WTC11 (cell line): ENCODE measurements around the gene C2CD5. TPM values are rescaled to one million over a fixed set of nuclear protein-coding genes. Genes with fewer than 3 reads are reported as not detected.

Source experiments
- ATAC-seq: fragments of 200-7000 bp; cut with Tn5 transposase; 2 replicates; pipeline ENCODE4 v1.10.0; 2021; ENCODE audit warnings: mild to moderate bottlenecking, moderate library complexity
- CTCF ChIA-PET: fragments of 300-600 bp; sonication (Branson Sonifier 250); formaldehyde crosslinking; loops from one replicate; lab custom pipeline; 2021; ENCODE audit warnings: antibody characterized with exemption; lab: Charles Lee
- POLR2A ChIA-PET: fragments of 350-600 bp; sonication (Branson Sonifier 250); formaldehyde crosslinking; loops from one replicate; lab custom pipeline; 2021; ENCODE audit warnings: antibody characterized with exemption; lab: Charles Lee
- DNase-seq: peaks from one replicate; pipeline ENCODE4 v3.0.0; 2021; ENCODE audit warnings: low spot score
- H3K27ac Mint-ChIP-seq: 2 replicates; pipeline ENCODE4 v1.8.0; 2021; ENCODE audit warnings: mixed read lengths
- H3K27me3 Mint-ChIP-seq: 2 replicates; pipeline ENCODE4 v1.8.0; 2021; ENCODE audit warnings: low read depth, mild to moderate bottlenecking, moderate library complexity, mixed read lengths
- H3K36me3 Mint-ChIP-seq: 2 replicates; pipeline ENCODE4 v1.8.0; 2021; ENCODE audit warnings: mixed read lengths
- H3K4me1 Mint-ChIP-seq: 2 replicates; pipeline ENCODE4 v1.8.0; 2022; ENCODE audit warnings: mixed read lengths
- H3K4me3 Mint-ChIP-seq: 2 replicates; pipeline ENCODE4 v1.8.0; 2021; ENCODE audit warnings: mild to moderate bottlenecking, moderate library complexity, mixed read lengths
- H3K9me3 Mint-ChIP-seq: 2 replicates; pipeline ENCODE4 v1.8.0; 2021; ENCODE audit warnings: mixed read lengths
- E2F1 ChIP-seq: sonication (generic); formaldehyde crosslinking; IDR thresholded peaks from 2 replicates; pipeline ENCODE4 v1.8.0; 2022; ENCODE audit warnings: mild to moderate bottlenecking, missing genetic modification reagents
- E2F5 ChIP-seq: sonication (generic); formaldehyde crosslinking; IDR thresholded peaks from 2 replicates; pipeline ENCODE4 v1.8.1; 2022; ENCODE audit warnings: mild to moderate bottlenecking, moderate library complexity, missing genetic modification reagents
- EMX1 ChIP-seq: fragments of 250-450 bp; sonication (Bioruptor Pico); IDR thresholded peaks from 2 replicates; pipeline ENCODE4 v1.8.0; 2021; ENCODE audit warnings: mild to moderate bottlenecking
- FOXK1 ChIP-seq: sonication (generic); formaldehyde crosslinking; IDR thresholded peaks from 2 replicates; pipeline ENCODE4 v1.8.0; 2022; ENCODE audit warnings: mild to moderate bottlenecking, moderate library complexity, missing genetic modification reagents
- FOXP4 ChIP-seq: sonication (generic); formaldehyde crosslinking; IDR thresholded peaks from 2 replicates; pipeline ENCODE4 v1.8.0; 2022; ENCODE audit warnings: mild to moderate bottlenecking, missing genetic modification reagents
- IRF2 ChIP-seq: sonication (generic); formaldehyde crosslinking; IDR thresholded peaks from 2 replicates; pipeline ENCODE4 v1.8.0; 2022; ENCODE audit warnings: low read depth, missing genetic modification reagents, borderline replicate concordance
- JAZF1 ChIP-seq: fragments of 250-450 bp; sonication (Bioruptor Pico); IDR thresholded peaks from 2 replicates; pipeline ENCODE4 v1.9.0; 2021; ENCODE audit warnings: moderate library complexity, mild to moderate bottlenecking, inconsistent platforms
- JUN ChIP-seq: sonication (generic); formaldehyde crosslinking; IDR thresholded peaks from 2 replicates; pipeline ENCODE4 v1.8.0; 2023; ENCODE audit warnings: mild to moderate bottlenecking, missing genetic modification reagents
- KAT7 ChIP-seq: sonication (generic); formaldehyde crosslinking; IDR thresholded peaks from 2 replicates; pipeline ENCODE4 v1.8.1; 2023; ENCODE audit warnings: missing genetic modification reagents, mild to moderate bottlenecking, borderline replicate concordance
- MLX ChIP-seq: sonication (generic); formaldehyde crosslinking; IDR thresholded peaks from 2 replicates; pipeline ENCODE4 v1.8.1; 2023; ENCODE audit warnings: mild to moderate bottlenecking, missing genetic modification reagents, moderate library complexity
- MXD4 ChIP-seq: fragments of 250-450 bp; sonication (Bioruptor Pico); IDR thresholded peaks from 2 replicates; pipeline ENCODE4 v1.8.0; 2021; ENCODE audit warnings: mild to moderate bottlenecking, moderate library complexity, borderline replicate concordance
- MYBL2 ChIP-seq: sonication (generic); formaldehyde crosslinking; IDR thresholded peaks from 2 replicates; pipeline ENCODE4 v1.8.1; 2023; ENCODE audit warnings: mild to moderate bottlenecking, moderate library complexity, missing genetic modification reagents
- NFATC4 ChIP-seq: fragments of 250-450 bp; sonication (Bioruptor Pico); IDR thresholded peaks from 2 replicates; pipeline ENCODE4 v1.9.0; 2021; ENCODE audit warnings: mild to moderate bottlenecking
- NR1H2 ChIP-seq: sonication (generic); formaldehyde crosslinking; IDR thresholded peaks from 2 replicates; pipeline ENCODE4 v1.9.0; 2021; ENCODE audit warnings: mild to moderate bottlenecking, moderate library complexity, missing genetic modification reagents
- NR2C2 ChIP-seq: sonication (generic); formaldehyde crosslinking; IDR thresholded peaks from 2 replicates; pipeline ENCODE4 v1.8.0; 2022; ENCODE audit warnings: mild to moderate bottlenecking, missing genetic modification reagents
- SP1 ChIP-seq: sonication (generic); formaldehyde crosslinking; conservative IDR thresholded peaks from 2 replicates; pipeline ENCODE4 v1.8.1; 2022; ENCODE audit warnings: missing genetic modification reagents
- ZBTB43 ChIP-seq: sonication (generic); formaldehyde crosslinking; IDR thresholded peaks from 2 replicates; pipeline ENCODE4 v1.8.1; 2023; ENCODE audit warnings: mild to moderate bottlenecking, missing genetic modification reagents
- ZNF121 ChIP-seq: sonication (generic); formaldehyde crosslinking; IDR thresholded peaks from 2 replicates; pipeline ENCODE4 v1.8.0; 2023; ENCODE audit warnings: missing genetic modification reagents
- ZNF138 ChIP-seq: sonication (generic); formaldehyde crosslinking; conservative IDR thresholded peaks from 2 replicates; pipeline ENCODE4 v1.8.1; 2022; ENCODE audit warnings: mild to moderate bottlenecking, moderate library complexity, missing genetic modification reagents
- ZNF263 ChIP-seq: sonication (generic); formaldehyde crosslinking; IDR thresholded peaks from 2 replicates; pipeline ENCODE4 v1.8.1; 2022; ENCODE audit warnings: low read depth, mild to moderate bottlenecking, moderate library complexity, missing genetic modification reagents
- ZNF532 ChIP-seq: fragments of 250-450 bp; sonication (Bioruptor Pico); IDR thresholded peaks from 2 replicates; pipeline ENCODE4 v1.9.0; 2021; ENCODE audit warnings: mild to moderate bottlenecking, borderline replicate concordance
- total RNA-seq: library from RNA; stranded (reverse); gene quantifications from 3 replicates; pipeline ENCODE4 v1.2.3, GENCODE V29; 2021

C2CD5 gene
- total RNA-seq, 1 experiment from 2014 or later: 48.1 TPM

- no peak for TF ChIP-seq IRF2 (CRISPR knock-in tag)
- TF ChIP-seq NR1H2 (CRISPR knock-in tag): no peak
- no peak for TF ChIP-seq FOXP4
- TF ChIP-seq ZBTB43 (CRISPR knock-in tag): no peak
Measured at GRCh38 chr12:22477894-22478287, 66.5 kb downstream of the C2CD5 start (continued).

GRCh38 chr12:22477166-22477893, 67.0 kb downstream of the C2CD5 start:
- Mint-ChIP-seq H3K27ac (no peak overlapping the region), H3K27me3 (no peaks in the 10 kb centered on the region), H3K4me1 (no peaks in the 10 kb centered on the region), H3K4me3 (no peak overlapping the region), H3K36me3 (peaks cover 11% of the 10 kb centered on the region), H3K9me3 (no peaks in the 10 kb centered on the region)
- CTCF ChIA-PET: interaction anchor here (1.2 kb wide), 1 partner anchor 18 kb away, joined by 3 read pairs; no protein-coding TSS in a partner anchor
- no peak for DNase-seq
- ATAC-seq: no peak
- no peak for TF ChIP-seq FOXK1 (CRISPR knock-in tag)
- TF ChIP-seq MLX (CRISPR knock-in tag): no peak
- TF ChIP-seq ZNF121 (CRISPR knock-in tag): no peak
- TF ChIP-seq ZNF263: no peak
- no peak for TF ChIP-seq MXD4 (CRISPR knock-in tag)
- TF ChIP-seq ZNF532 (CRISPR knock-in tag): no peak
- TF ChIP-seq NFATC4 (CRISPR knock-in tag): no peak
- TF ChIP-seq EMX1: no peak
- no peak for TF ChIP-seq SP1
- no peak for TF ChIP-seq NR2C2 (CRISPR knock-in tag)
- no peak for TF ChIP-seq E2F1 (CRISPR knock-in tag)
- TF ChIP-seq JUN (CRISPR knock-in tag): no peak
- TF ChIP-seq E2F5 (CRISPR knock-in tag): no peak
- no peak for TF ChIP-seq KAT7 (CRISPR knock-in tag)
- TF ChIP-seq JAZF1 (CRISPR knock-in tag): no peak
- TF ChIP-seq MYBL2 (CRISPR knock-in tag): no peak
- no peak for TF ChIP-seq ZNF138 (CRISPR knock-in tag)
- POLR2A ChIA-PET: no interaction called here
